ENCODE data around the gene ING1.
A peak's percentile ranks its signal among the peaks of the same experiment; 100 is the strongest.

The ING1 gene

DNA sequence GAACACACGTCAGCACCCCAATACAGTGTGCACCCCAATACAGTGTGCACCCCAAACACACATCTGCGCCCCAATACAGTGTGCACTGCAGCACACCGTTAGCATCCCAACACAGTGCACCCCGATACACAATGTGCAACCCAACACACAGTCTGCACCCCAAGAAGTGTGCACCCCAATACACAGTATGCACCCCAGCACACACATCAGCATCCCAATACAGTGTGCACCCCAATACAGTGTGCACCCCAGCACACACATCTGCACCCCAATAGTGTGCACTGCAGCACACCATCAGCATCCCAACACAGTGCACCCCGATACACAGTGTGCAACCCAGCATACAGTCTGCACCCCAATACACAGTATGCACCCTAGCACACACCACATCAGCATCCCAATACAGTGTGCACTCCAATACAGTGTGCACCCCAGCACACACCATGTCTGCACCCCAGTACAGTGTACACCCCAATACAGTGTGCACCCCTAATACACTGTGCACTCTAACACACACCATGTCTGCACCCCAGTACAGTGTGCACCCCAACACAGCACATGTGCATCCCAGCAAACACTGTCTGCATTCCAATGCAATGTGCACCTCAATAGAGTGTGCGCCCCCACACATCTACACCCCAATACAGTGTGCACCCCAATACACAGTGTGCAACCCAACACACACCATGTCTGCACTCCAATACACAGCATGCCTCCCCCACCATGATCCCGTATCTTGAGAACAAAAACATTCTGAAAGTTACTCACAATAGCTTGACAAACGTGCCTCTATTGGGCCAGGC is 6.7 kb upstream of the ING1 start:
- peak overlapping the region; percentile 83 for H3K27ac ChIP-seq (ENCODE audit: low read depth, low read length)
- peak overlapping the region in 1 of 2 donors; percentile 53 for H3K4me3 ChIP-seq (ENCODE audit: low read depth in 1 of 2, low read length in 2 of 2)
- peaks cover 16% of the 10 kb centered on the region for H3K36me3 ChIP-seq (ENCODE audit: insufficient read depth, low read length)
- H3K27me3 ChIP-seq (ENCODE audit: control insufficient read depth in 1 of 2, insufficient read depth in 2 of 2, low read length in 2 of 2): no peaks in the 10 kb centered on the region
- H3K4me1 ChIP-seq (ENCODE audit: insufficient read depth, low read length): peaks cover 23% of the 10 kb centered on the region
- no peaks in the 10 kb centered on the region for H3K9me3 ChIP-seq (ENCODE audit: low read length)
- H3K9ac ChIP-seq (ENCODE audit: low read length): peak overlapping the region; percentile 6

DNA sequence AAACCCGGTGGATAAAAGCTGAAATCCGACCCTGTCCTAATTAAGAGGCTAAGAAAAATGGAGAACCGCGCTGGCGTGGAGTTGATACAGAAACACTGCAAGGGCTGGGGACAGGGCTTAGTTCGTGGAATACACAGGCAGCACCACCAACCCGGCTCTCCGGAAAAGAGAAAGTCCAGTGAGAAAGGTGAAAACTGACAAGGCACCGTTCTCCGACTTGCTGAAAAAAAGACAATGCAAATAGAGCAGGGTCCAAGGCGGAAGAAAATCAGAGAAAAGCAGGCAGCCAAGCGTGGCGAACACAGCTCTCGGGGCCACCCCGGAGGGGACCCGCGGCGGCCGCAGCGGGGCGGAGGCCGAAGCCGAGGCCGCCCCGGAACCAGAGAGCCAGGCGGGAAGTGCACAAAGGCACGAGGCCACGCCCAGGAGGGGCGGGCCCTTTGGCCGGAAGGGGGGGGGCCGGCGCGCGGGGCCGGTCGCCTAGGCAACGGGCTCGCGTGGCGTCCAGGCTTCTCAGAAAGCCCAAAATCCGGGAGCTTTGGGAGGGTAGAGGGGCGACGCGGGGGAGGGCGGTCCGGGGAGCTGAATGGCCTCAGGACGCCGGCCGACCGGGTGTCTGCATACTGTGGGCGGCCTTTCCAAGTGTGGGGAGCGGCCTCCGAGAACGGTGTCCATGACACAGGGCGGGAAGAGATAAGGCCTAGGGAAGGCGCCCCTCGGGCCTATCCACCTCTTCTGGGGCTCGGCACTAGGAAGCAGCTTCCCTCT is 1.2 kb upstream of the ING1 start:
- H3K4me3 ChIP-seq (ENCODE audit: low read depth in 1 of 2, low read length in 2 of 2): peak overlapping the region; percentile 86 to 96
- H3K4me1 ChIP-seq (ENCODE audit: insufficient read depth, low read length): peaks cover 14% of the 10 kb centered on the region
- H3K36me3 ChIP-seq (ENCODE audit: insufficient read depth, low read length): no peaks in the 10 kb centered on the region
- H3K27me3 ChIP-seq (ENCODE audit: control insufficient read depth in 1 of 2, insufficient read depth in 2 of 2, low read length in 2 of 2): no peaks in the 10 kb centered on the region
- peak overlapping the region; percentile 99 for H3K27ac ChIP-seq (ENCODE audit: low read depth, low read length)
- no peaks in the 10 kb centered on the region for H3K9me3 ChIP-seq (ENCODE audit: low read length)
- H3K9ac ChIP-seq (ENCODE audit: low read length): peak overlapping the region; percentile 97

DNA sequence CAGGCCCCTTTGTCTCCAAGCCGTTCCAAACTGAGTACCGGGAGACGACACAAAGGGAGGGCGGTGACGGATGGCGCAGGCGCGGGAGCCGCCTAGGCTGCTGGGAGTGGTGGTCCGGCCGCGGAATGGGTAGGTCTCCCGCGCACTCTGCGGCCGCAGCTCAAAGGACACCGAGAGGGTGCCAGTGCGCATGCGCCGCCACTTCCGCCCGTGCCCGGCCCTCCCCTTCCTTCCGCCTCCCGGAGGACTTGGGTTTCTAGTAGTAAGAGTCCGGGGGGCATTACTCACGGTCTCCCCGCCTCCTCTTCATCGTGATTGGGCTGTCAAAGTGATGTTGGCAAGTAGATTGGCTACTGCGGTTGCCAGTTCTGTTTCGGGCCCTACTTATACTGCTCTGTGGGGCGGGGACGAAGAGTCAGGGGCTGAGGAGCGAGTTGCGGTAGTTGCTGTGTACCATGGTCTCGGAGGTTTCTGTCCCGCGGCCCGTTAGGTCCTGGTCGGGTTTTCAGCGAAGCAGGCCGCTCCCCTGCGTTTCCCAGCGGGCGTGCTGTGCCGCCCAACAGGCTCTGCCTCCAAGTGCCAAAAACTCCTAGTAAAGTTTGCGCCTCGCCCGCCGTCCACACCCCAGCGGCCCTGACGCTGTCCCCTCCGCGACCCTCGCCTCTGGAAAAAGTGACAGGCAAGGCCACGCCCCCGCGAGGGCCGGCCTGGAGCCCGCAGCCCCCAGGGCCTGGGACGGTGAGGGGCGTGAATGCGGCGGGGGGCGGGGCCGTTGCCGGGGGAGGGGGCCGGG is 455 bp upstream of the ING1 start:
- Histone ChIP-seq H3K9me3 (ENCODE audit: low read length) (no peaks in the 10 kb centered on the region), H3K27ac (ENCODE audit: low read depth, low read length) (peak overlapping the region; percentile 99), H3K4me1 (ENCODE audit: insufficient read depth, low read length) (peaks cover 18% of the 10 kb centered on the region), H3K4me3 (ENCODE audit: low read depth in 1 of 2, low read length in 2 of 2) (peak overlapping the region; percentile 86 to 96), H3K27me3 (ENCODE audit: control insufficient read depth in 1 of 2, insufficient read depth in 2 of 2, low read length in 2 of 2) (no peaks in the 10 kb centered on the region), H3K9ac (ENCODE audit: low read length) (peak overlapping the region; percentile 97), H3K36me3 (ENCODE audit: insufficient read depth, low read length) (no peaks in the 10 kb centered on the region)

DNA sequence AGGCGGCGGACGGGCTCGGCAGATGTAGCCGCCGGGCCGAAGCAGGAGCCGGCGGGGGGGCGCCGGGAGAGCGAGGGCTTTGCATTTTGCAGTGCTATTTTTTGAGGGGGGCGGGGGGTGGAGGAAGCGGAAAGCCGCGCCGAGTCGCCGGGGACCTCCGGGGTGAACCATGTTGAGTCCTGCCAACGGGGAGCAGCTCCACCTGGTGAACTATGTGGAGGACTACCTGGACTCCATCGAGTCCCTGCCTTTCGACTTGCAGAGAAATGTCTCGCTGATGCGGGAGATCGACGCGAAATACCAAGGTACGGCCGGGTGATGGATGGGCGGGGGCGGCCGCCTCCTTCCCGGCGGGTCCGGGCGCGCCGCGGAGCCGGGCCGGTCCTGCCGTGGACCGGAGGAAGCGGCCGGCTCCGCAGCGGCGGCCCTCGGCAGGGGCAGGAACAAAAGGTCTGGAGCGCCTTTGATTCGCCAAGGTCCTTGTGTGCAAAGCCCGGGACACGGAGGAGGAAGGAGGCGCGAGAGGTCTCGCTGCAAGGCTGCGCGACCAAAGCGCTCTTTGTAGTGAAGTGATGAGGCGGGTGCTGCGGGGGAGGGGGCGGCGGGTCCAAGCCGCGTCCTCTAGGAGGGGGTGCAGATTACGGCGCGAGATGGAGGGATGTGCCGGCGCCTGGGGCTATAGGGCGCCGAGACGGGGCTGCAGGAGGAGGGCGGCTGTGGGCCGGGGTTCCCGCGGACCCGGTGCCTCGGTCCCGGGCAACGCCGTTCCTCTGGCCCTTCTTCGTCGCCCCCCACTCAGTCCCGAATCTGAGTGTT is 689 bp downstream of the ING1 start:
- peaks cover 21% of the 10 kb centered on the region for H3K4me1 ChIP-seq (ENCODE audit: insufficient read depth, low read length)

DNA sequence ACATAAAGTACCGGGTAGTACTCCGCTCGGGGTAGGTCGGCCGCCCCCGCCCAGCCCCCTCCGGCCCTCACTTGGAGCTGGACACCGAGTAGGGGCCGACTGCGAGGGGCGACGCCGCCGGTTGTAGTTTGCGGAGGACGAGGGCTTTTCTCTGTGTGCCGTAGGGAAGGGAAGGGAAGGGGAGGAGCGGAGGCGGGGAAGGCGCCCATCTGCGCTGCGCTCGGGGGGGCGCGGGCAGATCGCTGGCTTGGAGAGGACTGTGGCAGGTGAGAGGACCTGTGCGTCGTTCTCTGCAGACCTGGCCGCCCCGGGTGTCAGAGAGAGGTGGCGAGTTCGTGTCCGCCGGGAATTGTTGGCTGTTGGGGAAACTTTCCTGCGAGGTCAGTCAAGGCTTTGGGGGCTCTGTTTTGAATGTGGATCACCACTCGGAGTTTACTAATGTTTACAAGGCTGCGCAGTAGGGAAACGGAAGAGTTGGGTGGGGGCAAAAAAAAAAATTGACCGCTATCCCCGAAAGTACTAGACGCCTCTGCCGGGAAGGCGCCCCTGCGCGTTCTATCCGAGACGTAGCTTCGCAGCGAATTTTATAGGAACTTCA is 1.4 kb downstream of the ING1 start:
- no peaks in the 10 kb centered on the region for H3K36me3 ChIP-seq (ENCODE audit: insufficient read depth, low read length)
- no peaks in the 10 kb centered on the region for H3K27me3 ChIP-seq (ENCODE audit: control insufficient read depth in 1 of 2, insufficient read depth in 2 of 2, low read length in 2 of 2)
- peak overlapping the region; percentile 89 to 93 for H3K4me3 ChIP-seq (ENCODE audit: low read depth in 1 of 2, low read length in 2 of 2)
- no peaks in the 10 kb centered on the region for H3K9me3 ChIP-seq (ENCODE audit: low read length)
- peak overlapping the region; percentile 86 for H3K9ac ChIP-seq (ENCODE audit: low read length)
- peaks cover 21% of the 10 kb centered on the region for H3K4me1 ChIP-seq (ENCODE audit: insufficient read depth, low read length)
- H3K27ac ChIP-seq (ENCODE audit: low read depth, low read length): peak overlapping the region; percentile 89

More for the DNA sequence above, 689 bp downstream of the ING1 start:
- no peaks in the 10 kb centered on the region for H3K36me3 ChIP-seq (ENCODE audit: insufficient read depth, low read length)
- peak overlapping the region; percentile 89 to 93 for H3K4me3 ChIP-seq (ENCODE audit: low read depth in 1 of 2, low read length in 2 of 2)
- peak overlapping the region; percentile 86 for H3K9ac ChIP-seq (ENCODE audit: low read length)
- no peaks in the 10 kb centered on the region for H3K27me3 ChIP-seq (ENCODE audit: control insufficient read depth in 1 of 2, insufficient read depth in 2 of 2, low read length in 2 of 2)
- peak overlapping the region; percentile 89 for H3K27ac ChIP-seq (ENCODE audit: low read depth, low read length)
- H3K9me3 ChIP-seq (ENCODE audit: low read length): no peaks in the 10 kb centered on the region

DNA sequence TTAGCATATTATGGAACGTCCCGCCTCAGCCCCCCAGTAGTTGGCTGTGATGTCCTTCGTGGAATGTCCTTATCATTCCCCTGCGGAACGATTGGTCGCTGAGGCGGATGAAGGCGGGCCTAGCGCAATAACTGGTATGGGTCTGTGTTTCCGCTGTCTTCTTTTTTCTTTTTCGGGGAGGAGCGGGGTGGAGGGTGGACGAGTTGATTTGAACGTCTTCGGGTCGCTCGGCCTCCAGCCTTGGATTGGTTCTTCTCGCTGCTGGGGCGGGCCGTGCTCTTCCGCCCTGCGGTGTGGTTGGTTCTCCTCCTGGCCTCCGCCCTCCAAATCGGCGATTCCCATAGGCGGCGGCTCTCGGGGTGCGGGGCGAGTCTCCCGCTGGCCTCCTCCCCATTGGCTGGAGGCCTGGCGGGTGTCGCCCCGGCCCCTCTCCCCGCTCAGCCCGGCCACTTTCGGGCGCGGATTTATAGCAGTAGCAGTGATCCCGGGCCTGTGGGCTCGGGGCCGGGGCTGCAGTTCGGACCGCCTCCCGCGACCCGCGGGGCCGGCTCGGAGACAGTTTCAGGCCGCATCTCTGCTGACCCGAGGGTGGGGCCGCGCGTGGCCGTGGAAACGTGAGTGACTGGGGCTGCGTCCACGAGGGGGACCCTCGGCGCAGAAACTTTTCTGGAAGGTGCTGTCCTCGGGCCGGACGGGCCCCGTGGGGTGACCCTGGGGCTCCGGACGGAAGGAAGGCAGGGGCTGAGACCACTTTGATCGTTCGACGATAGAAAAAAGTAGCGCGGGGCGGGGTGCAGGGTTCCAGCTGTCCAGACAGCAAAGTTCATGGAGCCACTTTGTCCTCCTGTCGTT is 2.1 kb downstream of the ING1 start:
- H3K4me3 ChIP-seq (ENCODE audit: low read depth in 1 of 2, low read length in 2 of 2): peak overlapping the region; percentile 89
- H3K27me3 ChIP-seq (ENCODE audit: control insufficient read depth in 1 of 2, insufficient read depth in 2 of 2, low read length in 2 of 2): no peaks in the 10 kb centered on the region
- peak overlapping the region; percentile 95 for H3K9ac ChIP-seq (ENCODE audit: low read length)
- H3K36me3 ChIP-seq (ENCODE audit: insufficient read depth, low read length): no peaks in the 10 kb centered on the region
- peak overlapping the region; percentile 86 for H3K27ac ChIP-seq (ENCODE audit: low read depth, low read length)
- no peaks in the 10 kb centered on the region for H3K9me3 ChIP-seq (ENCODE audit: low read length)
- H3K4me1 ChIP-seq (ENCODE audit: insufficient read depth, low read length): peaks cover 21% of the 10 kb centered on the region

DNA sequence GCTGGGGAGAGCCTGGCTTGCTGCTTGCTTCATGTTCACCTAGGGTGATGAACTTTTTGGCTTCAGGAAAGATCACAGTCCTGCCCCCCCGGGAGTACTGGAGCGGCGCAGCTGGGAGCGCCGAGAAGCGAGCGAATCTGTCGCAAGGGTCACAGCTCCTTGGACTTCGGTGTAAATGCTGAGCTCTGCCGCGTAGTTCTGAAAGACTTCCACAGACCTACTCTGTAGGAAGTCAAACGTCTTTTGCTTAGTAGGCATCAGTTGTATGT is 2.7 kb downstream of the ING1 start:
- Histone ChIP-seq H3K9me3 (ENCODE audit: low read length) (no peaks in the 10 kb centered on the region), H3K27ac (ENCODE audit: low read depth, low read length) (peak overlapping the region; percentile 86), H3K4me3 (ENCODE audit: low read depth in 1 of 2, low read length in 2 of 2) (peak overlapping the region; percentile 83 to 89), H3K4me1 (ENCODE audit: insufficient read depth, low read length) (peaks cover 19% of the 10 kb centered on the region), H3K36me3 (ENCODE audit: insufficient read depth, low read length) (no peaks in the 10 kb centered on the region), H3K9ac (ENCODE audit: low read length) (peak overlapping the region; percentile 95), H3K27me3 (ENCODE audit: control insufficient read depth in 1 of 2, insufficient read depth in 2 of 2, low read length in 2 of 2) (no peaks in the 10 kb centered on the region)

DNA sequence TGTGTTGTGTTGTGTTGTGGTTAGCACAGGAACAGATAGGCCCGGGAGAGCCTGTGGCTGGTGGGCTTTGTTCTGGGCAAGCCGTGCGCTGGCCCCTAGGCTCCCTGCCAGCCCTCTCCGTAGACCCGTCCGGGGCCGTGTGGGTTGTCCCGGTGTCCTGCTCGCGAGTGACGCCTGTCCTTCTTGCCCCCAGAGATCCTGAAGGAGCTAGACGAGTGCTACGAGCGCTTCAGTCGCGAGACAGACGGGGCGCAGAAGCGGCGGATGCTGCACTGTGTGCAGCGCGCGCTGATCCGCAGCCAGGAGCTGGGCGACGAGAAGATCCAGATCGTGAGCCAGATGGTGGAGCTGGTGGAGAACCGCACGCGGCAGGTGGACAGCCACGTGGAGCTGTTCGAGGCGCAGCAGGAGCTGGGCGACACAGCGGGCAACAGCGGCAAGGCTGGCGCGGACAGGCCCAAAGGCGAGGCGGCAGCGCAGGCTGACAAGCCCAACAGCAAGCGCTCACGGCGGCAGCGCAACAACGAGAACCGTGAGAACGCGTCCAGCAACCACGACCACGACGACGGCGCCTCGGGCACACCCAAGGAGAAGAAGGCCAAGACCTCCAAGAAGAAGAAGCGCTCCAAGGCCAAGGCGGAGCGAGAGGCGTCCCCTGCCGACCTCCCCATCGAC is 5.7 kb downstream of the ING1 start:
- no peak overlapping the region for H3K4me3 ChIP-seq (ENCODE audit: low read depth in 1 of 2, low read length in 2 of 2)
- H3K36me3 ChIP-seq (ENCODE audit: insufficient read depth, low read length): no peaks in the 10 kb centered on the region
- no peaks in the 10 kb centered on the region for H3K27me3 ChIP-seq (ENCODE audit: control insufficient read depth in 1 of 2, insufficient read depth in 2 of 2, low read length in 2 of 2)
- no peaks in the 10 kb centered on the region for H3K9me3 ChIP-seq (ENCODE audit: low read length)
- peaks cover 14% of the 10 kb centered on the region for H3K4me1 ChIP-seq (ENCODE audit: insufficient read depth, low read length)
- no peak overlapping the region for H3K27ac ChIP-seq (ENCODE audit: low read depth, low read length)
- H3K9ac ChIP-seq (ENCODE audit: low read length): no peak overlapping the region

DNA sequence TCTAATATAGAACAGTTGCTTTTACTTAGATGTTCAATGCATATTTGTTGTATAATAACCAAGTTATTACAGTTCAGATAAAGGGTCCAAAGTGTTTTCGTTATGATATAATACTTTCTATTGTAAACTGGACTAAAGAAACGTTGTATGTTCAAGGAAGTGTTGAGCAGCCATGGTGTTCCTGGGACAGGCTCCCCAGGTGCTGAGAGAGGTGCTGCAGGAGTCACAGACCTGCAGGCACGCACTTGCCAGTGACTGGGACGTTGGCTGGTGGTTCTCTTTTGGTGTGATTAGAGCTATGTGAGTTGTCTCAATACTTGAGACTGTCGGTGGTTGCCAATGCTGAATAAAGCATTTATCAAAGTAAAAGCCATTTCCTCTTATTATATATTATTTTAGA is 9.5 kb downstream of the ING1 start:
- Histone ChIP-seq H3K36me3 (ENCODE audit: insufficient read depth, low read length) (no peaks in the 10 kb centered on the region), H3K4me1 (ENCODE audit: insufficient read depth, low read length) (peaks cover 3% of the 10 kb centered on the region), H3K27ac (ENCODE audit: low read depth, low read length) (no peak overlapping the region), H3K4me3 (ENCODE audit: low read depth in 1 of 2, low read length in 2 of 2) (no peak overlapping the region), H3K9ac (ENCODE audit: low read length) (no peak overlapping the region), H3K9me3 (ENCODE audit: low read length) (no peaks in the 10 kb centered on the region), H3K27me3 (ENCODE audit: control insufficient read depth in 1 of 2, insufficient read depth in 2 of 2, low read length in 2 of 2) (no peaks in the 10 kb centered on the region)
